LNCaP clone FGC (cell line): ENCODE results near the gene ARMC10.
"Not testable (repeated sequence)": the region's sequence is repeated elsewhere in the genome, so short reads cannot be mapped to it uniquely, and the experiment has no call there.

ENCODE experiments used
- DNase-seq: peaks from one replicate; pipeline ENCODE4 v3.0.0-alpha.2; 2011; ENCODE audit warnings: low read depth
- H3K4me3 ChIP-seq: 2 replicates; pipeline ENCODE4 v1.5.1; 2011; ENCODE audit warnings: mild to moderate bottlenecking, low read depth, low read length, control low read depth
- CTCF ChIP-seq: IDR thresholded peaks from 2 replicates; pipeline ENCODE4 v1.5.1; 2012; ENCODE audit warnings: mild to moderate bottlenecking; ENCODE audit not compliant: control insufficient read depth, insufficient read depth; ENCODE audit errors: extremely low read depth

Gene ARMC10

GRCh38 chr7:103134836-103135554, 60.1 kb downstream of the ARMC10 start:
- DNase-seq: no peak
- TF ChIP-seq CTCF: no peak
- no peak overlapping the region for H3K4me3 ChIP-seq

GRCh38 chr7:103140061-103140460, 65.1 kb downstream of the ARMC10 start:
- no peak for DNase-seq
- no peak for TF ChIP-seq CTCF
- H3K4me3 ChIP-seq: no peak overlapping the region

- no peak for DNase-seq
- no peak for TF ChIP-seq CTCF
- no peak overlapping the region for H3K4me3 ChIP-seq
Observed at GRCh38 chr7:103140685-103141084, 65.7 kb downstream of the ARMC10 start.

- DNase-seq: no peak
- H3K4me3 ChIP-seq: no peak overlapping the region
- no peak for TF ChIP-seq CTCF
Observed at GRCh38 chr7:103141753-103142404, 66.9 kb downstream of the ARMC10 start.

GRCh38 chr7:103142494-103142893, 67.6 kb downstream of the ARMC10 start:
- DNase-seq: no peak
- H3K4me3 ChIP-seq: no peak overlapping the region
- TF ChIP-seq CTCF: no peak

- TF ChIP-seq CTCF: no peak
Observed at GRCh38 chr7:103143868-103144267, 68.9 kb downstream of the ARMC10 start.

GRCh38 chr7:103144754-103145153, 69.8 kb downstream of the ARMC10 start:
- H3K4me3 ChIP-seq: not testable (repeated sequence)

More at GRCh38 chr7:103143868-103144267, 68.9 kb downstream of the ARMC10 start:
- peak; percentile 46 for DNase-seq
- no peak overlapping the region for H3K4me3 ChIP-seq

More at GRCh38 chr7:103144754-103145153, 69.8 kb downstream of the ARMC10 start:
- not testable (repeated sequence) for DNase-seq
